WERI-Rb-1 (cell line): ENCODE measurements around the gene MEGF11.
A peak's percentile ranks its signal among the peaks of the same experiment; 100 is the strongest.

Experiments
- DNase-seq: peaks from one replicate; pipeline ENCODE4 v3.0.0-alpha.2; 2020
- H3K27ac ChIP-seq: fragments of 250-450 bp; sonication (Bioruptor Pico); 2 replicates; pipeline ENCODE4 v1.5.1; 2020; ENCODE audit warnings: mild to moderate bottlenecking, moderate library complexity
- H3K27me3 ChIP-seq: fragments of 250-450 bp; sonication (Bioruptor Pico); 2 replicates; pipeline ENCODE4 v1.5.1; 2021; ENCODE audit warnings: mild to moderate bottlenecking, low read depth, moderate library complexity; ENCODE audit not compliant: insufficient read depth, severe bottlenecking
- H3K36me3 ChIP-seq: fragments of 250-450 bp; sonication (Bioruptor Pico); 2 replicates; pipeline ENCODE4 v1.5.1; 2020; ENCODE audit warnings: mild to moderate bottlenecking, moderate library complexity
- H3K4me3 ChIP-seq: 2 replicates; pipeline ENCODE4 v1.5.1; 2011; ENCODE audit warnings: low read depth, mild to moderate bottlenecking, control low read depth, low read length
- H3K9me3 ChIP-seq: fragments of 250-450 bp; sonication (Bioruptor Pico); 2 replicates; pipeline ENCODE4 v1.5.1; 2021; ENCODE audit warnings: mild to moderate bottlenecking, moderate library complexity; ENCODE audit not compliant: severe bottlenecking
- CTCF ChIP-seq: IDR thresholded peaks from 2 replicates; pipeline ENCODE4 v1.5.1; 2011; ENCODE audit warnings: low read depth, mild to moderate bottlenecking, control low read depth, inconsistent platforms, low read length

Gene MEGF11

GRCh38 chr15:65912235-65912634 lies 341.3 kb downstream of the MEGF11 start:
- Histone ChIP-seq H3K4me3 (no peak overlapping the region), H3K36me3 (no peaks in the 10 kb centered on the region; the same call in none of the 2 replicates), H3K9me3 (no peaks in the 10 kb centered on the region), H3K27me3 (no peaks in the 10 kb centered on the region), H3K27ac (no peak overlapping the region)
- TF ChIP-seq CTCF: no peak
- DNase-seq: no peak

GRCh38 chr15:65910341-65910740 lies 343.2 kb downstream of the MEGF11 start:
- TF ChIP-seq CTCF: no peak
- H3K4me3 ChIP-seq: no peak overlapping the region
- no peaks in the 10 kb centered on the region for H3K9me3 ChIP-seq
- no peaks in the 10 kb centered on the region; the same call in none of the 2 replicates for H3K36me3 ChIP-seq
- no peak overlapping the region for H3K27ac ChIP-seq
- DNase-seq: no peak
- H3K27me3 ChIP-seq: no peaks in the 10 kb centered on the region

GRCh38 chr15:65909831-65910230 lies 343.7 kb downstream of the MEGF11 start:
- Histone ChIP-seq H3K27me3 (no peaks in the 10 kb centered on the region), H3K36me3 (no peaks in the 10 kb centered on the region; the same call in none of the 2 replicates)

GRCh38 chr15:65908876-65909275 lies 344.7 kb downstream of the MEGF11 start:
- no peak for TF ChIP-seq CTCF
- Histone ChIP-seq H3K27ac (no peak overlapping the region), H3K27me3 (no peaks in the 10 kb centered on the region), H3K9me3 (no peaks in the 10 kb centered on the region), H3K36me3 (peaks cover 7% of the 10 kb centered on the region), H3K4me3 (no peak overlapping the region)
- DNase-seq: no peak

More at GRCh38 chr15:65909831-65910230, 343.7 kb downstream of the MEGF11 start:
- TF ChIP-seq CTCF: no peak
- Histone ChIP-seq H3K4me3 (no peak overlapping the region), H3K27ac (no peak overlapping the region), H3K9me3 (no peaks in the 10 kb centered on the region)
- DNase-seq: peak; percentile 73

GRCh38 chr15:65907661-65908060 lies 345.9 kb downstream of the MEGF11 start:
- DNase-seq: no peak
- Histone ChIP-seq H3K36me3 (peaks cover 7% of the 10 kb centered on the region), H3K9me3 (no peaks in the 10 kb centered on the region), H3K27ac (no peak overlapping the region), H3K27me3 (no peaks in the 10 kb centered on the region), H3K4me3 (no peak overlapping the region)
- TF ChIP-seq CTCF: no peak

- TF ChIP-seq CTCF: no peak
- Histone ChIP-seq H3K27ac (no peak overlapping the region), H3K4me3 (no peak overlapping the region), H3K27me3 (no peaks in the 10 kb centered on the region), H3K36me3 (peaks cover 7% of the 10 kb centered on the region), H3K9me3 (no peaks in the 10 kb centered on the region)
- no peak for DNase-seq
These were observed 347.2 kb downstream of the MEGF11 start for GRCh38 chr15:65906396-65906795.
